ENCODE results near the gene TMEM156.

TMEM156 gene

DNA sequence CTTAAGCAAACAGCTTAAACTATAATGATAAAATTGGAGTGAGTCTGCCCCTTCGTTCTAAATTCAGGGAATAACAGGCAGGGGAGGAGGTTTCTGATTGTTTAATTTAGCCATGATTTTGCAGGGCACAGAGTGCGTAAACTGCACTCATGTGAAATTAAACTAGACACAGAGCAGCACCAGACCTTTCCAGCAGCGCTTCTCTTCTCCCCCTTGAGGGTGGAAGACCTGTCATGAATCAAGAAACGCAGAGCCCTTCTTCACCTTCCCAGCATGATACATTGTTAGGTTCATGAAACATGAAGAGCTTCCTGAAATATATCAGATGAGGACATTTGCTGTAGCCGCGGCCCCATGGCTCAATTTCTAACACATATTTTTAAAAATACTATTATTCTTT, 101.5 kb downstream of the TMEM156 start:
- H3K4me3 ChIP-seq (ENCODE audit: low read length): no peak overlapping the region
- no peak for DNase-seq (ENCODE audit: low read depth)
- TF ChIP-seq, protein P1, sequence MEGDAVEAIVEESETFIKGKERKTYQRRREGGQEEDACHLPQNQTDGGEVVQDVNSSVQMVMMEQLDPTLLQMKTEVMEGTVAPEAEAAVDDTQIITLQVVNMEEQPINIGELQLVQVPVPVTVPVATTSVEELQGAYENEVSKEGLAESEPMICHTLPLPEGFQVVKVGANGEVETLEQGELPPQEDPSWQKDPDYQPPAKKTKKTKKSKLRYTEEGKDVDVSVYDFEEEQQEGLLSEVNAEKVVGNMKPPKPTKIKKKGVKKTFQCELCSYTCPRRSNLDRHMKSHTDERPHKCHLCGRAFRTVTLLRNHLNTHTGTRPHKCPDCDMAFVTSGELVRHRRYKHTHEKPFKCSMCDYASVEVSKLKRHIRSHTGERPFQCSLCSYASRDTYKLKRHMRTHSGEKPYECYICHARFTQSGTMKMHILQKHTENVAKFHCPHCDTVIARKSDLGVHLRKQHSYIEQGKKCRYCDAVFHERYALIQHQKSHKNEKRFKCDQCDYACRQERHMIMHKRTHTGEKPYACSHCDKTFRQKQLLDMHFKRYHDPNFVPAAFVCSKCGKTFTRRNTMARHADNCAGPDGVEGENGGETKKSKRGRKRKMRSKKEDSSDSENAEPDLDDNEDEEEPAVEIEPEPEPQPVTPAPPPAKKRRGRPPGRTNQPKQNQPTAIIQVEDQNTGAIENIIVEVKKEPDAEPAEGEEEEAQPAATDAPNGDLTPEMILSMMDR (conservative IDR thresholded peaks at IDR 0.05; ENCODE audit: low read length): no peak

DNA sequence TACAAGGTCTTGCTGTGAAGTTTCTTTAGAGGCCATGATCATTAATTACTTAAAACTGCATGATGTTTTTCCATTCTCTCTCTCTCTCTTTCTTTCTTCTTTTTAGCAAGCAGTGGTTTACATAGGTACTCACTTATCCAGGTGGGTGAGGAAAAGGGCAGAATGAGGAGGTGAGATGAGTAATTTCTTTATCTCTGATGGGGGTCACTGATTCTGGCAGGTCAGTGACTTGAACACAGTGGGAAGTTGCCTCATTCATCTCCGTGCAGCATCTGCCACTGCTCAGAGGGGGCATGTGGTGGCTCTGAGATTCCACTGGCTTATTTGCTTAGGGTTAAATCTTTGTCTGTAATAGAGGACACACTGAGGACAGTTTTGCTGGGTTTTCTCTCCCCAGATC, 102.0 kb downstream of the TMEM156 start:
- TF ChIP-seq, protein P1 (conservative IDR thresholded peaks at IDR 0.05; ENCODE audit: low read length): no peak
- no peak overlapping the region for H3K4me3 ChIP-seq (ENCODE audit: low read length)
- DNase-seq (ENCODE audit: low read depth): no peak

DNA sequence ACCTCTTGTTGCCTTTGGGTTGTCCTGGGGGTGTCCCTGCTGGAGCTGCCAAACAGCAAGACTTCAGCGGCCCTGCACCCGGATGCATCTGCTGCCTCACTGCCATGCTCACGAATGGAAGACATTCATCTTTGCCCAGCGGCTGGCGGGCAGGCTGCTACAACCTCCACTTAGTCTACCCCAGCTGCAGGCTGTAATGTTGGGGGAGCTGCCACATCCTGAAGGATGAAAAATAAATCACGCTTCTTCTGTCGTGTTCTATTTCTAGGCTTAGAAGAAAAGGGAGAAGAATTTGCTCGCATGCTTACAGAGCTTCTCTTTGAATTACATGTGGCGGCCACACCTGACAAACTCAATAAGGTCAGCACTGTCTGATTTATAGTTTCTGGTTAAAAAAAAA, 103.2 kb downstream of the TMEM156 start:
- no peak for DNase-seq (ENCODE audit: low read depth)
- H3K4me3 ChIP-seq (ENCODE audit: low read length): no peak overlapping the region
- TF ChIP-seq, protein P1 (conservative IDR thresholded peaks at IDR 0.05; ENCODE audit: low read length): no peak

DNA sequence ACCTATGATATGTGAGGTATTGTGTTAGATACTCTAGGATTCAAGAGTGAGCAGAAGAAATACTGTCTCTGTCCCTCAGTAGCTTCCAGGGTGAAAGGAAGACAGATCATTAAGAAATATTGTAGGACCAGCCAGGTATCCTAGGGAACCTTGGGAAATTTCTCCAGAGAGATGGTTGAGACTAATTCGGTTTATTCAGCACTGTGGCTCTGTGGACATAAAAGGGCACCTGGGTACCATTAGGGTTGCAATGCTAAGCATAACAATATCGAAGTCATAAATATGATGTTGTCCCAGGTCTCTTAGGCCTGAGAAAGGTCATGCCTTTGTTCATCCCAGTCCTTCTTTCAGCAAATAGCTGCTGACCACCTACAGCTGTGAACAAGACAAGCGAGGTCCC, 103.6 kb downstream of the TMEM156 start:
- DNase-seq (ENCODE audit: low read depth): no peak
- H3K4me3 ChIP-seq (ENCODE audit: low read length): no peak overlapping the region
- TF ChIP-seq, protein P1 (conservative IDR thresholded peaks at IDR 0.05; ENCODE audit: low read length): no peak

DNA sequence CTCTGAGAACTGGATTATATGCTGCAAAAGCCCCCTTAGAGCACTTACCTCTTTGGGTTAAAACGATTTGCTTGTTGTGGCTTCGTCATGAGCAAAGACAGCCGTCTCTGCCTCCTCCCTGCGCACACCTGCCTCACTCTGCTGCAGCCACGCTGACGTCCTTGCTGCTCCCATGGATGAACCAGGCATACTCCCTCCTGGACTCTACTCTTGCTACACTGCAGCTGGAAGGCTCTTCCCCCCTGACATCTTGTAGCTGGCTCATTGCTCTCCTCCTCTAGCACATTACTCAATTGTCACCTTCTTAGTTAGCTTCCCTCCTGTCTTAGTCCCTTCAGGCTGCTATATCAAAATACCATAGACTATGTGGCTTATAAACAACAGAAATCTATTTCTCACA, 105.3 kb downstream of the TMEM156 start:
- TF ChIP-seq, protein P1 (conservative IDR thresholded peaks at IDR 0.05; ENCODE audit: low read length): no peak
- no peak for DNase-seq (ENCODE audit: low read depth)
- H3K4me3 ChIP-seq (ENCODE audit: low read length): no peak overlapping the region

DNA sequence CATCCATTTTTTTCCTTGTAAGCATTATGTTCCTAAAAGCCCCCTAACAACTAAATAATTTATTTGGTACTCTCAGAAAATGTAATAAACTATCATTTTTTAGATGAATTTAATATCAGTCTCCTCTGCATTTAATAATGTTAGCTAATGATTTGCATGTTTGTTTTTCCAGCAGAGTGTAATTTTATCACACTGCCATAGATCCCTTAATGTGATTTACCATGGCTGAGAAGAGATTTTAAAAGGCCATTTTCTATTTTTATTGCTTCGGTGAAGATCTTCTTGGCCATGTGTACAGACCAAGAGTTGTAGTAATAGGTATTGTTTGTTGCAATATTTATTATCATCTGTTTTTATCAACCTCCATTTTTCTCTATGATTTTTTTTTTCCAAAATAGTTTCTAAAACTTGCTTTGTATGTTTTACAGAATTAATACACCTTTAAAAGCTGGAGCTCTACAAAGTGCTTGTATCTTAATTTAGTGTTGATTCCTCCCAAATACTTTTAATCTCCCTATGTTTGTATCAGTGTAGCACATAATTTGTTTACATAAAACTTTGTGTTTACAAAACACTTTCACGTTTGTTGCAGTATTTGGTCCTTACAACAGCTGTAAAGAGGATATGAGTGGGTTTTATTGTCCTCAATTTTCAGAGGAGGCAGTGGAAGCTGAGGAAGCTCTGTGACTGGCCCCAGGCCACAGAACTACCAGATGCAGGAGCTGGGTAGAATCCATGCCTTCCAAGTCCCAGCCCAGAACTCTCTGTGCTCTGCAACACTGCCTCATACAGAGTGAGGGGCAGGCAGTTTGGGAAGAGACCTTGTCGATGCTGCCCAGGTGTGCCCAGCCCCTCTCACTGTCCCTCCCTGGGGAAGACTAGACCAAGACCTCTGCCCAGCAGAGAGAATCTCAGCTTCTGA, 106.5 kb downstream of the TMEM156 start:
- H3K4me3 ChIP-seq (ENCODE audit: low read length): no peak overlapping the region
- TF ChIP-seq, protein P1 (conservative IDR thresholded peaks at IDR 0.05; ENCODE audit: low read length): no peak
- DNase-seq (ENCODE audit: low read depth): no peak

DNA sequence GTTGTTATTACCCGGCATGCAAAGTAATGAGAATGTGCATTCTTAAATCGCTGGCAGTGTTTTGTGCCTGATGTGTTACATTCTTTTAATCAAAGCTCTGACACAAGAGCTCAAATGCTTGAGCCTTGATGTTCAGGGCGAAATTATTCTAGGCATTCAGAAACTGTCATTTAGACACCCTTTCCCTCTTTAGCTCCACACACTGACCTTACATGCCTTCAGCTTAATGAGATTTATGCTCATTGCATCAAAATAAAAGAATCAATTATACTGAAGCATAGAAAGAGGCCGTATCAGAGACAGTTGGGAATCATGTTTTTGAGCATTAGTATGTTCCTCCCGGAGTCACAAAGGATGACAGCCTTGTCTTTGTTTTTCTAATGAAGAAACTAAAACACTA, 107.9 kb downstream of the TMEM156 start:
- no peak overlapping the region for H3K4me3 ChIP-seq (ENCODE audit: low read length)
- TF ChIP-seq, protein P1 (conservative IDR thresholded peaks at IDR 0.05; ENCODE audit: low read length): no peak
- no peak for DNase-seq (ENCODE audit: low read depth)

Data from AG10803 (cell line).